ENCODE data around the gene WDR45.

The WDR45 gene

DNA sequence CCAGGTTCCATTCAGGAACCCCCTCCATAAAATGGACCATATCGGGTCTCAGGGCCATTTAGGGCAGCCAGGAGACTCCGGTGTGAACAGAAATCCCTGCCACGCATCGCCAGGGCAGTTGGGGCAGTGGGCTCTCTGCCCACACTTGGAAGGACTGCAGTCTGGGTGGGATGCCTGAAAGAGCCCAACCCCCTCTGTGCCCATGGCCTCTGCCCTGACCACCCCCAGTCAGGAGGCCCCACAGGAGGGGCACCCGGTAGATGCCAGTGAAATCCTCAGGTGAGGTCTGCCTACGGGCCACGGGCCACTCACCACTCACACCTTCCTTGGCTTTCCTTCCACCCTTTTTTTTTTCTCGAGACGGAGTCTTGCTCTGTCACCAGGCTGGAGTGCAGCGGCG is 10.6 kb downstream of the WDR45 start:
- TF ChIP-seq, protein P1, sequence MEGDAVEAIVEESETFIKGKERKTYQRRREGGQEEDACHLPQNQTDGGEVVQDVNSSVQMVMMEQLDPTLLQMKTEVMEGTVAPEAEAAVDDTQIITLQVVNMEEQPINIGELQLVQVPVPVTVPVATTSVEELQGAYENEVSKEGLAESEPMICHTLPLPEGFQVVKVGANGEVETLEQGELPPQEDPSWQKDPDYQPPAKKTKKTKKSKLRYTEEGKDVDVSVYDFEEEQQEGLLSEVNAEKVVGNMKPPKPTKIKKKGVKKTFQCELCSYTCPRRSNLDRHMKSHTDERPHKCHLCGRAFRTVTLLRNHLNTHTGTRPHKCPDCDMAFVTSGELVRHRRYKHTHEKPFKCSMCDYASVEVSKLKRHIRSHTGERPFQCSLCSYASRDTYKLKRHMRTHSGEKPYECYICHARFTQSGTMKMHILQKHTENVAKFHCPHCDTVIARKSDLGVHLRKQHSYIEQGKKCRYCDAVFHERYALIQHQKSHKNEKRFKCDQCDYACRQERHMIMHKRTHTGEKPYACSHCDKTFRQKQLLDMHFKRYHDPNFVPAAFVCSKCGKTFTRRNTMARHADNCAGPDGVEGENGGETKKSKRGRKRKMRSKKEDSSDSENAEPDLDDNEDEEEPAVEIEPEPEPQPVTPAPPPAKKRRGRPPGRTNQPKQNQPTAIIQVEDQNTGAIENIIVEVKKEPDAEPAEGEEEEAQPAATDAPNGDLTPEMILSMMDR (IDR thresholded peaks at IDR 0.05; ENCODE audit: low read depth, low read length, missing control alignments), result no peak
- no peak overlapping the region for H3K4me3 ChIP-seq (replicated peaks; ENCODE audit: low read depth, low read length)
- DNase-seq (ENCODE audit: extremely low read depth, low read depth), result no peak

DNA sequence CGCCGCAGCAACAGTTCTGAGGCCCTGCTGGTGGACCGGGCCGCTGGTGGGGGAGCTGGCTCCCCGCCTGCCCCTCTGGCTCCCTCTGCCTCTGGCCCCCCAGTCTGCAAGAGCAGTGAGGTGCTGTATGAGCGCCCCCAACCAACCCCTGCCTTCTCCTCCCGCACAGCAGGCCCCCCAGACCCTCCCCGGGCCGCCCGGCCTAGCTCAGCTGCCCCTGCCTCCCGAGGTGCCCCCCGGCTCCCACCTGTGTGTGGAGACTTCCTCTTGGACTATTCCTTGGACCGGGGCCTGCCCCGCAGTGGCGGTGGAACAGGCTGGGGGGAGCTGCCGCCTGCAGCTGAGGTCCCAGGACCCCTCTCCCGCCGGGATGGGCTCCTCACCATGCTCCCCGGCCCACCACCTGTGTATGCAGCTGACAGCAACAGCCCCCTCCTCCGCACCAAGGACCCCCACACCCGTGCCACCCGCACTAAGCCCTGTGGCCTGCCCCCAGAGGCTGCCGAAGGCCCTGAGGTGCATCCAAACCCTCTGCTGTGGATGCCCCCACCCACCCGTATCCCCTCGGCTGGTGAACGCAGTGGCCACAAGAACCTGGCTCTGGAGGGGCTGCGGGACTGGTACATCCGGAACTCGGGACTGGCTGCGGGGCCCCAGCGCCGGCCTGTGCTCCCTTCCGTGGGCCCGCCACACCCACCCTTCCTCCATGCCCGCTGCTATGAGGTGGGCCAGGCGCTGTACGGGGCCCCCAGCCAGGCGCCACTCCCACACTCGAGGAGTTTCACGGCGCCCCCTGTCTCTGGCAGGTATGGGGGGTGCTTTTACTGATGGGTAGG is 12.2 kb downstream of the WDR45 start:
- no peak for DNase-seq (ENCODE audit: extremely low read depth, low read depth)
- TF ChIP-seq, protein P1 (IDR thresholded peaks at IDR 0.05; ENCODE audit: low read depth, low read length, missing control alignments), result no peak
- H3K4me3 ChIP-seq (replicated peaks; ENCODE audit: low read depth, low read length), result no peak overlapping the region

- no peak for DNase-seq (ENCODE audit: extremely low read depth, low read depth)
- H3K4me3 ChIP-seq (replicated peaks; ENCODE audit: low read depth, low read length), result no peak overlapping the region
- TF ChIP-seq, protein P1 (IDR thresholded peaks at IDR 0.05; ENCODE audit: low read depth, low read length, missing control alignments), result no peak
These were observed 13.0 kb downstream of the WDR45 start for GRCh38 chrX:49066690-49067089.

- no peak overlapping the region for H3K4me3 ChIP-seq (replicated peaks; ENCODE audit: low read depth, low read length)
- TF ChIP-seq, protein P1 (IDR thresholded peaks at IDR 0.05; ENCODE audit: low read depth, low read length, missing control alignments), result no peak
- DNase-seq (ENCODE audit: extremely low read depth, low read depth), result no peak
These were observed 13.4 kb downstream of the WDR45 start for GRCh38 chrX:49066278-49066677.

DNA sequence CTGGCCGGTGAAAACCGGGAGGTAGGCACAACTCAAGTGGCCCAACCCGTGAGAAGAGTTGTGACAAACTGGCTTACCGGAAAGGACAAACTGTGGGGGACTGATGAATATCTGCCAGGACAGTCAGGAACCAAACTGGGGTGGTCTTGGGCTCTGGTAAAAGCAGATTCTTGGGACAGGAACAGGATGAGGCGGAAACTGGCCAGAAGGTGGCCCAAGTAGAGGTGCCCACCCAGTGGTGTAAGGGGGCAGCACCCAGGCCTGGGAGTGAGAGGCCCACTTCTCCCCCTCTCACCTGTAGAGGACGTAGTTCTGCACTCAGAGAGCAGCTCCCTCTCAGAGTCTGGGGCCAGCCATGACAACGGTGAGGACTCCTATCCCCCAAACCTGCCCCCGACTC is 15.0 kb downstream of the WDR45 start:
- TF ChIP-seq, protein P1 (IDR thresholded peaks at IDR 0.05; ENCODE audit: low read depth, low read length, missing control alignments), result no peak
- H3K4me3 ChIP-seq (replicated peaks; ENCODE audit: low read depth, low read length), result no peak overlapping the region
- DNase-seq (ENCODE audit: extremely low read depth, low read depth), result no peak

GRCh38 chrX:49064303-49064702 is 15.4 kb downstream of the WDR45 start:
- no peak overlapping the region for H3K4me3 ChIP-seq (replicated peaks; ENCODE audit: low read depth, low read length)
- TF ChIP-seq, protein P1 (IDR thresholded peaks at IDR 0.05; ENCODE audit: low read depth, low read length, missing control alignments), result no peak
- DNase-seq (ENCODE audit: extremely low read depth, low read depth), result no peak
